GM23338 (cell line): ENCODE results near the gene SPN. TPM values are rescaled to one million over a fixed set of nuclear protein-coding genes. Genes with fewer than 3 reads are reported as not detected.
A peak's percentile ranks its signal among the peaks of the same experiment; 100 is the strongest.

ENCODE experiments used
- ATAC-seq: fragments of 200-7000 bp; cut with Tn5 transposase; 3 replicates; pipeline ENCODE4 v1.9.1; 2020
- DNase-seq: peaks from one replicate; pipeline ENCODE4 v3.0.0-alpha.2; 2015; ENCODE audit warnings: low spot score
- H2AFZ ChIP-seq: fragments of 200-600 bp; sonication (generic); 2 replicates; pipeline ENCODE4 v1.8.0; 2016; ENCODE audit warnings: antibody characterized with exemption, mild to moderate bottlenecking, moderate library complexity
- H3F3A ChIP-seq: fragments of 200-600 bp; sonication (generic); replicated peaks from 2 replicates; pipeline ENCODE4 v1.8.0; 2017; ENCODE audit warnings: antibody characterized with exemption, mixed run types, low read depth
- H3K27ac ChIP-seq: fragments of 200-600 bp; sonication (generic); 2 replicates; pipeline ENCODE4 v1.6.1; 2016; ENCODE audit warnings: low read depth
- H3K27me3 ChIP-seq: fragments of 200-600 bp; sonication (generic); 2 replicates; pipeline ENCODE4 v1.8.0; 2016; ENCODE audit warnings: mild to moderate bottlenecking, mixed run types, moderate library complexity; ENCODE audit not compliant: insufficient read depth
- H3K36me3 ChIP-seq: fragments of 200-600 bp; sonication (generic); 2 replicates; pipeline ENCODE4 v1.8.0; 2016; ENCODE audit warnings: mild to moderate bottlenecking; ENCODE audit not compliant: insufficient read depth
- H3K4me1 ChIP-seq: fragments of 200-600 bp; sonication (generic); 2 replicates; pipeline ENCODE4 v1.8.0; 2016; ENCODE audit warnings: mild to moderate bottlenecking, moderate library complexity; ENCODE audit not compliant: insufficient read depth
- H3K4me2 ChIP-seq: fragments of 200-600 bp; sonication (generic); 2 replicates; pipeline ENCODE4 v1.7.1; 2017; ENCODE audit warnings: mixed run types
- H3K4me3 ChIP-seq: fragments of 200-600 bp; sonication (generic); 2 replicates; pipeline ENCODE4 v1.6.1; 2016; ENCODE audit warnings: mixed run types
- H3K79me2 ChIP-seq: fragments of 200-600 bp; sonication (generic); replicated peaks from 2 replicates; pipeline ENCODE4 v1.8.0; 2017; ENCODE audit warnings: mild to moderate bottlenecking; ENCODE audit not compliant: insufficient read depth
- H3K9me2 ChIP-seq: fragments of 200-600 bp; sonication (generic); 2 replicates; pipeline ENCODE4 v1.8.0; 2017; ENCODE audit not compliant: insufficient read depth
- H4K20me1 ChIP-seq: fragments of 200-600 bp; sonication (generic); replicated peaks from 2 replicates; pipeline ENCODE4 v1.8.0; 2017; ENCODE audit warnings: mild to moderate bottlenecking; ENCODE audit not compliant: insufficient read depth
- H3K27ac Mint-ChIP-seq: 2 replicates; pipeline ENCODE4 v1.8.0; 2020; ENCODE audit warnings: inconsistent platforms, mild to moderate bottlenecking, moderate library complexity, mixed read lengths
- H3K27me3 Mint-ChIP-seq: 3 replicates; pipeline ENCODE4 v1.8.0; 2022; ENCODE audit warnings: low read depth, mild to moderate bottlenecking, moderate library complexity, mixed read lengths, inconsistent platforms; ENCODE audit not compliant: insufficient read depth, poor library complexity
- H3K36me3 Mint-ChIP-seq: 3 replicates; pipeline ENCODE4 v1.8.0; 2021; ENCODE audit warnings: low read depth, mild to moderate bottlenecking, inconsistent platforms, moderate library complexity, mixed read lengths
- H3K4me1 Mint-ChIP-seq: 3 replicates; pipeline ENCODE4 v1.8.0; 2020; ENCODE audit warnings: mild to moderate bottlenecking, inconsistent platforms, mixed read lengths
- H3K4me3 Mint-ChIP-seq: 3 replicates; pipeline ENCODE4 v1.8.0; 2021; ENCODE audit warnings: moderate library complexity, mild to moderate bottlenecking, inconsistent platforms, mixed read lengths
- H3K9me3 Mint-ChIP-seq: 3 replicates; pipeline ENCODE4 v1.8.0; 2020; ENCODE audit warnings: moderate library complexity, mild to moderate bottlenecking, inconsistent platforms, mixed read lengths
- EZH2 ChIP-seq: fragments of 200-600 bp; sonication (generic); IDR thresholded peaks from one replicate; pipeline ENCODE4 v1.8.0; 2017; ENCODE audit warnings: antibody characterized with exemption, mild to moderate bottlenecking, low read depth; ENCODE audit not compliant: unreplicated experiment
- JUNB ChIP-seq: IDR thresholded peaks from one replicate; pipeline ENCODE4 v1.6.1; 2016; ENCODE audit warnings: antibody characterized with exemption; ENCODE audit not compliant: unreplicated experiment
- NANOG ChIP-seq: IDR thresholded peaks from 2 replicates; pipeline ENCODE4 v1.6.1; 2016; ENCODE audit warnings: antibody characterized with exemption, borderline replicate concordance
- POLR2AphosphoS5 ChIP-seq: IDR thresholded peaks from 2 replicates; pipeline ENCODE4 v1.6.1; 2016; ENCODE audit warnings: antibody characterized with exemption, low read depth
- STAT1 ChIP-seq: IDR thresholded peaks from one replicate; pipeline ENCODE4 v1.6.1; 2016; ENCODE audit warnings: antibody characterized with exemption; ENCODE audit not compliant: unreplicated experiment
- ZNF114 ChIP-seq: fragments of 250-450 bp; sonication (Bioruptor Pico); IDR thresholded peaks from 2 replicates; pipeline ENCODE4 v1.5.0; 2020; ENCODE audit warnings: mild to moderate bottlenecking, moderate library complexity
- polyA plus RNA-seq: library from polyadenylated mRNA; unstranded; fragments of >200 nt; fragmentation: Nextera tagmentation; extraction: Ambion mirVana; gene quantifications from 2 replicates; pipeline ENCODE4 v1.2.1, GENCODE V29; 2016
- total RNA-seq: library from RNA; depleted of rRNA; stranded (reverse); fragments of >200 nt; shearing (Covaris generic); gene quantifications from 2 replicates; pipeline ENCODE4 v1.2.3, GENCODE V29; 2014
- TF ChIP-seq, protein P1 (sequence below): fragments of 250-450 bp; sonication (Bioruptor Pico); IDR thresholded peaks from 2 replicates; pipeline ENCODE4 v1.5.0; 2020; ENCODE audit warnings: mild to moderate bottlenecking, moderate library complexity
- TF ChIP-seq, protein P2 (sequence below), 2 experiments: fragments of 200-600 bp in 1 of 2; sonication (generic) in 1 of 2; conservative IDR thresholded peaks; 2 replicates each; pipeline versions ENCODE4 v1.5.1 to v1.6.1; 2016 to 2017; ENCODE audit warnings: antibody characterized with exemption in 2 of 2, low read depth in 2 of 2, mild to moderate bottlenecking in 2 of 2, moderate library complexity in 1 of 2
- TF ChIP-seq, protein P3 (sequence below): IDR thresholded peaks from 2 replicates; pipeline ENCODE4 v1.6.1; 2016; ENCODE audit warnings: antibody characterized with exemption

Gene SPN
- total and polyA plus RNA-seq, 2 experiments from 2014 or later: 0.52 to 2.3 TPM

DNA sequence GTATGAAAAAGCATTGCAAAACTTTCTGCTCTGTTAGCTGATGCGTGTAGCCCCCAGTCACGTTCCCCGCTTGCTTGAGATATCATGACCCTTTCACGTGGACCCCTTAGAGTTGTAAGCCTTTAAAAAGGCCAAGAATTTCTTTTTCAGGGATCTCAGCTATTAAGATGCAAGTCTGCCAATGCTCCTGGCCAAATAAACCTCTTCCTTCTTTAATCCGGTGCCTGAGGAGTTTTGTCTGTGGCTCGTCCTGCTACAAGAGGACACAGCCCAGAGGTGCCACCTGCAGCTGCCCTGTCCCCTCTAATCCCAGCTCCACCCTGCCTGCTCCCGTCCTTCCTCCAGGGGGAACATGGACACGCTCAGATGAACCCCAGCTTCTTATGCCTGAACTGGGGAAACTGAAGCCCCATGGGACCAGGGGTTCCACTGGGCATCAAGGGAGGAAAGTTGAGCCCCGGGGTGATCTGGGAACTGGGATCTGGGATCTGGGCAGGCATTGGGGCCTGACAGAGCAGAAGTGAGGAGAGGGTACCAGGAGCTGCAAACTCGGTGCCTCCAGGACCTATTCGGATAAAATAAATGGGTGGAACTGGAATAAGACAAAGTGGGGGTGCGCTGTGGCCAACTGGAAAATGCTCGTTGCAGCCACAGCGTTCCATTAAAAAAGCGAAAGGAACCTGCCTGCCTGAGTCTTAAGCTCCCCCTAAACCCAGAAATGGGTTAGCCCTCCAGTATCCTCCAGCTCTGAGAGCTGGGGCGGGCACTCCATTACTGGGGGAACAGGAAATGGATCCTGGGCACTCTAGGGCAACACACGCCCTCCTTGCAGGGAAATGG lies 35.7 kb downstream of the SPN start (continued):
- TF ChIP-seq, protein P1, sequence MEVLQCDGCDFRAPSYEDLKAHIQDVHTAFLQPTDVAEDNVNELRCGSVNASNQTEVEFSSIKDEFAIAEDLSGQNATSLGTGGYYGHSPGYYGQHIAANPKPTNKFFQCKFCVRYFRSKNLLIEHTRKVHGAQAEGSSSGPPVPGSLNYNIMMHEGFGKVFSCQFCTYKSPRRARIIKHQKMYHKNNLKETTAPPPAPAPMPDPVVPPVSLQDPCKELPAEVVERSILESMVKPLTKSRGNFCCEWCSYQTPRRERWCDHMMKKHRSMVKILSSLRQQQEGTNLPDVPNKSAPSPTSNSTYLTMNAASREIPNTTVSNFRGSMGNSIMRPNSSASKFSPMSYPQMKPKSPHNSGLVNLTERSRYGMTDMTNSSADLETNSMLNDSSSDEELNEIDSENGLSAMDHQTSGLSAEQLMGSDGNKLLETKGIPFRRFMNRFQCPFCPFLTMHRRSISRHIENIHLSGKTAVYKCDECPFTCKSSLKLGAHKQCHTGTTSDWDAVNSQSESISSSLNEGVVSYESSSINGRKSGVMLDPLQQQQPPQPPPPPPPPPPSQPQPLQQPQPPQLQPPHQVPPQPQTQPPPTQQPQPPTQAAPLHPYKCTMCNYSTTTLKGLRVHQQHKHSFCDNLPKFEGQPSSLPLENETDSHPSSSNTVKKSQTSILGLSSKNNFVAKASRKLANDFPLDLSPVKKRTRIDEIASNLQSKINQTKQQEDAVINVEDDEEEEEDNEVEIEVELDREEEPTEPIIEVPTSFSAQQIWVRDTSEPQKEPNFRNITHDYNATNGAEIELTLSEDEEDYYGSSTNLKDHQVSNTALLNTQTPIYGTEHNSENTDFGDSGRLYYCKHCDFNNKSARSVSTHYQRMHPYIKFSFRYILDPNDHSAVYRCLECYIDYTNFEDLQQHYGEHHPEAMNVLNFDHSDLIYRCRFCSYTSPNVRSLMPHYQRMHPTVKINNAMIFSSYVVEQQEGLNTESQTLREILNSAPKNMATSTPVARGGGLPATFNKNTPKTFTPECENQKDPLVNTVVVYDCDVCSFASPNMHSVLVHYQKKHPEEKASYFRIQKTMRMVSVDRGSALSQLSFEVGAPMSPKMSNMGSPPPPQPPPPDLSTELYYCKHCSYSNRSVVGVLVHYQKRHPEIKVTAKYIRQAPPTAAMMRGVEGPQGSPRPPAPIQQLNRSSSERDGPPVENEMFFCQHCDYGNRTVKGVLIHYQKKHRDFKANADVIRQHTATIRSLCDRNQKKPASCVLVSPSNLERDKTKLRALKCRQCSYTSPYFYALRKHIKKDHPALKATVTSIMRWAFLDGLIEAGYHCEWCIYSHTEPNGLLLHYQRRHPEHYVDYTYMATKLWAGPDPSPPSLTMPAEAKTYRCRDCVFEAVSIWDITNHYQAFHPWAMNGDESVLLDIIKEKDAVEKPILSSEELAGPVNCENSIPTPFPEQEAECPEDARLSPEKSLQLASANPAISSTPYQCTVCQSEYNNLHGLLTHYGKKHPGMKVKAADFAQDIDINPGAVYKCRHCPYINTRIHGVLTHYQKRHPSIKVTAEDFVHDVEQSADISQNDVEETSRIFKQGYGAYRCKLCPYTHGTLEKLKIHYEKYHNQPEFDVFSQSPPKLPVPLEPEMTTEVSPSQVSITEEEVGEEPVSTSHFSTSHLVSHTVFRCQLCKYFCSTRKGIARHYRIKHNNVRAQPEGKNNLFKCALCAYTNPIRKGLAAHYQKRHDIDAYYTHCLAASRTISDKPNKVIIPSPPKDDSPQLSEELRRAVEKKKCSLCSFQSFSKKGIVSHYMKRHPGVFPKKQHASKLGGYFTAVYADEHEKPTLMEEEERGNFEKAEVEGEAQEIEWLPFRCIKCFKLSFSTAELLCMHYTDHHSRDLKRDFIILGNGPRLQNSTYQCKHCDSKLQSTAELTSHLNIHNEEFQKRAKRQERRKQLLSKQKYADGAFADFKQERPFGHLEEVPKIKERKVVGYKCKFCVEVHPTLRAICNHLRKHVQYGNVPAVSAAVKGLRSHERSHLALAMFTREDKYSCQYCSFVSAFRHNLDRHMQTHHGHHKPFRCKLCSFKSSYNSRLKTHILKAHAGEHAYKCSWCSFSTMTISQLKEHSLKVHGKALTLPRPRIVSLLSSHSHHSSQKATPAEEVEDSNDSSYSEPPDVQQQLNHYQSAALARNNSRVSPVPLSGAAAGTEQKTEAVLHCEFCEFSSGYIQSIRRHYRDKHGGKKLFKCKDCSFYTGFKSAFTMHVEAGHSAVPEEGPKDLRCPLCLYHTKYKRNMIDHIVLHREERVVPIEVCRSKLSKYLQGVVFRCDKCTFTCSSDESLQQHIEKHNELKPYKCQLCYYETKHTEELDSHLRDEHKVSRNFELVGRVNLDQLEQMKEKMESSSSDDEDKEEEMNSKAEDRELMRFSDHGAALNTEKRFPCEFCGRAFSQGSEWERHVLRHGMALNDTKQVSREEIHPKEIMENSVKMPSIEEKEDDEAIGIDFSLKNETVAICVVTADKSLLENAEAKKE (CRISPR knock-in tag): no peak
- TF ChIP-seq, protein P2, sequence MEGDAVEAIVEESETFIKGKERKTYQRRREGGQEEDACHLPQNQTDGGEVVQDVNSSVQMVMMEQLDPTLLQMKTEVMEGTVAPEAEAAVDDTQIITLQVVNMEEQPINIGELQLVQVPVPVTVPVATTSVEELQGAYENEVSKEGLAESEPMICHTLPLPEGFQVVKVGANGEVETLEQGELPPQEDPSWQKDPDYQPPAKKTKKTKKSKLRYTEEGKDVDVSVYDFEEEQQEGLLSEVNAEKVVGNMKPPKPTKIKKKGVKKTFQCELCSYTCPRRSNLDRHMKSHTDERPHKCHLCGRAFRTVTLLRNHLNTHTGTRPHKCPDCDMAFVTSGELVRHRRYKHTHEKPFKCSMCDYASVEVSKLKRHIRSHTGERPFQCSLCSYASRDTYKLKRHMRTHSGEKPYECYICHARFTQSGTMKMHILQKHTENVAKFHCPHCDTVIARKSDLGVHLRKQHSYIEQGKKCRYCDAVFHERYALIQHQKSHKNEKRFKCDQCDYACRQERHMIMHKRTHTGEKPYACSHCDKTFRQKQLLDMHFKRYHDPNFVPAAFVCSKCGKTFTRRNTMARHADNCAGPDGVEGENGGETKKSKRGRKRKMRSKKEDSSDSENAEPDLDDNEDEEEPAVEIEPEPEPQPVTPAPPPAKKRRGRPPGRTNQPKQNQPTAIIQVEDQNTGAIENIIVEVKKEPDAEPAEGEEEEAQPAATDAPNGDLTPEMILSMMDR (conservative IDR thresholded peaks at IDR 0.05; ENCODE audit: low read depth in 2 of 2): peak; percentile 12 to 24; a peak in 2 of 4 replicates

DNA sequence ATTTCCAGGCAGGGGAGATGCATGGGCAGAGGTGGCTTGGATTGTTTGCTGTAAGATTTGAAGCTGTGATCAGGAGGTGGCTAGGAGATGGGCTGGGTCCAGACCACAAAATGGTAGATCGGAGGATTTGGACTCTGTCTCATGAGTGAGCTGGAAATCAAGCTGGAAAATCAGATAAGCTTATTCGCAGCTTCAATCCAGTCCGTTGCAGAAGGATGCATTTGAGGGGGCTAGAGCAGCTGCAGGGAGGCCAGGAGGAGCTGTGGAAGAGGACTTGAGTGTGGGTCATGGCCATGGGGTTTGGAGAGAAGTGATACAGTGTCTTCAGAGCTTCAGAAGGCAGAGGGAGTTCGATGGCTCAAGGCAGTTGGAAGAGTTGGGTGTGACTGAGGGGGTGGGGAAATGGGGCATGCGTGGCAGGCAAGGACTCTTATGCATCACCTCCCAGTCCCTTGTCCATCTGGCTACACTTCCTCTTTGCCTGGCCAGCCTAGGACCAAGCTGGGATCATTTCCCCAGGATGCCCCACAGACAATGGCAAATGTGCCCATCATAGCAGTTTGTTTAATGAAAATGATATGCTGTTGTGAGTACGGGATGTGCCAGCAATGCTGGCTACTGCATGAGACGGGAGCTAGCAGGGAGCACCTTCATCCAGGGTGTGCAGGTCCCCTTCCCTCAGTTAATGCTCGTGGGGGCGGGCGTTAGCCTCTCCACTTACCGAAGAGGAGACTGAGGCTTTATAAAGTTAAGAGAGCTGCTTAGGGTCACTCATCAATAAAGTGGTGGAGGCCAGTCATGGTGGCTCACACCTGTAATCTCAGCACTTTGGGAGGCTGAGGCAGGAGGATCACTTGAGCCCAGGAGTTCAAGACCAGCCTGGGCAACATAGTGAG lies 36.5 kb downstream of the SPN start:
- 0 out of 2 replicates have a peak overlapping the region, but pooled peaks have one; percentile 66 for H3K27ac ChIP-seq
- DNase-seq (no peak), ATAC-seq (no peak)
- Mint-ChIP-seq H3K36me3 (peaks cover 34% of the 10 kb centered on the region), H3K27me3 (peaks cover 21% of the 10 kb centered on the region), H3K27ac (no peak overlapping the region), H3K9me3 (peaks cover 15% of the 10 kb centered on the region), H3K4me3 (no peak overlapping the region), H3K4me1 (peaks cover 29% of the 10 kb centered on the region)
- 0 out of 2 replicates have a peak, but pooled peaks cover 4% of the 10 kb centered on the region for H3K36me3 ChIP-seq
- H3K4me3 ChIP-seq: no peak overlapping the region
- no peaks in the 10 kb centered on the region for H3K27me3 ChIP-seq
- H3K79me2 ChIP-seq: peaks cover 1% of the 10 kb centered on the region; the same call in 1 of the 2 replicates
- H3K4me1 ChIP-seq: peaks cover 22% of the 10 kb centered on the region
- no peak overlapping the region for H2AFZ ChIP-seq
- H3F3A ChIP-seq: peaks cover 22% of the 10 kb centered on the region
- H3K9me2 ChIP-seq: no peaks in the 10 kb centered on the region
- H4K20me1 ChIP-seq: no peaks in the 10 kb centered on the region; the same call in 1 of the 2 replicates
- H3K4me2 ChIP-seq: peak overlapping the region; percentile 45; the same call in 1 of the 2 replicates
- TF ChIP-seq JUNB: no peak
- TF ChIP-seq NANOG: no peak
- TF ChIP-seq, protein P2 (conservative IDR thresholded peaks at IDR 0.05; ENCODE audit: low read depth in 2 of 2): no peak
- TF ChIP-seq, protein P3, sequence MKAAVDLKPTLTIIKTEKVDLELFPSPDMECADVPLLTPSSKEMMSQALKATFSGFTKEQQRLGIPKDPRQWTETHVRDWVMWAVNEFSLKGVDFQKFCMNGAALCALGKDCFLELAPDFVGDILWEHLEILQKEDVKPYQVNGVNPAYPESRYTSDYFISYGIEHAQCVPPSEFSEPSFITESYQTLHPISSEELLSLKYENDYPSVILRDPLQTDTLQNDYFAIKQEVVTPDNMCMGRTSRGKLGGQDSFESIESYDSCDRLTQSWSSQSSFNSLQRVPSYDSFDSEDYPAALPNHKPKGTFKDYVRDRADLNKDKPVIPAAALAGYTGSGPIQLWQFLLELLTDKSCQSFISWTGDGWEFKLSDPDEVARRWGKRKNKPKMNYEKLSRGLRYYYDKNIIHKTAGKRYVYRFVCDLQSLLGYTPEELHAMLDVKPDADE: no peak
- no peak; the same call in 1 of the 2 replicates for TF ChIP-seq POLR2AphosphoS5
- TF ChIP-seq ZNF114 (CRISPR knock-in tag): no peak
- TF ChIP-seq STAT1: no peak
- no peak for TF ChIP-seq EZH2
